Loucy (cell line): ENCODE data around the gene TTC7B.

Experiments
- H2AFZ ChIP-seq: fragments of 200-600 bp; sonication (generic); 2 replicates; pipeline ENCODE4 v1.6.0; 2016; ENCODE audit warnings: antibody characterized with exemption, mild to moderate bottlenecking, low read length, moderate library complexity
- H3F3A ChIP-seq: fragments of 200-600 bp; 2 replicates; pipeline ENCODE4 v1.6.0; 2016; ENCODE audit warnings: antibody characterized with exemption, low read depth, mild to moderate bottlenecking
- H3K27me3 ChIP-seq: fragments of 200-600 bp; sonication (generic); 2 replicates; pipeline ENCODE4 v1.6.1; 2014; ENCODE audit warnings: low read length, mild to moderate bottlenecking; ENCODE audit not compliant: insufficient read depth, poor library complexity, severe bottlenecking
- H3K36me3 ChIP-seq: fragments of 200-600 bp; sonication (generic); 2 replicates; pipeline ENCODE4 v1.6.1; 2016; ENCODE audit warnings: low read length; ENCODE audit not compliant: insufficient read depth
- H3K4me1 ChIP-seq: fragments of 200-600 bp; sonication (generic); 2 replicates; pipeline ENCODE4 v1.5.1; 2014; ENCODE audit warnings: low read length, mild to moderate bottlenecking; ENCODE audit not compliant: insufficient read depth, poor library complexity, severe bottlenecking
- H3K4me2 ChIP-seq: fragments of 200-600 bp; sonication (generic); 2 replicates; pipeline ENCODE4 v1.6.0; 2014; ENCODE audit warnings: antibody characterized with exemption, low read length, low read depth, mild to moderate bottlenecking; ENCODE audit not compliant: poor library complexity, severe bottlenecking
- H3K4me3 ChIP-seq: fragments of 200-600 bp; sonication (generic); 2 replicates; pipeline ENCODE4 v1.5.1; 2014; ENCODE audit warnings: low read length, mild to moderate bottlenecking, mixed read lengths; ENCODE audit not compliant: poor library complexity, severe bottlenecking
- H3K79me2 ChIP-seq: fragments of 200-600 bp; sonication (generic); 2 replicates; pipeline ENCODE4 v1.6.1; 2014; ENCODE audit warnings: low read length; ENCODE audit not compliant: insufficient read depth
- H3K9ac ChIP-seq: fragments of 200-600 bp; sonication (generic); 2 replicates; pipeline ENCODE4 v1.6.0; 2014; ENCODE audit warnings: mild to moderate bottlenecking, low read depth, low read length, moderate library complexity; ENCODE audit not compliant: poor library complexity, severe bottlenecking
- H3K9me2 ChIP-seq: fragments of 200-600 bp; sonication (generic); replicated peaks from 2 replicates; pipeline ENCODE4 v1.6.1; 2016; ENCODE audit warnings: low read depth, low read length, mixed read lengths
- H3K9me3 ChIP-seq: fragments of 200-600 bp; sonication (generic); 2 replicates; pipeline ENCODE4 v1.6.1; 2014; ENCODE audit warnings: mild to moderate bottlenecking, antibody characterized with exemption, low read length, low read depth; ENCODE audit not compliant: insufficient read depth
- H4K20me1 ChIP-seq: fragments of 200-600 bp; sonication (generic); 2 replicates; pipeline ENCODE4 v1.6.0; 2014; ENCODE audit warnings: antibody characterized with exemption, low read length, mild to moderate bottlenecking; ENCODE audit not compliant: insufficient read depth, poor library complexity, severe bottlenecking
- EZH2phosphoT487 ChIP-seq: fragments of 200-600 bp; IDR thresholded peaks from 2 replicates; pipeline ENCODE4 v1.6.1; 2018; ENCODE audit warnings: antibody characterized with exemption, mild to moderate bottlenecking, moderate library complexity, borderline replicate concordance
- TF ChIP-seq, protein P1 (sequence below): fragments of 200-600 bp; sonication (generic); conservative IDR thresholded peaks from 2 replicates; pipeline ENCODE4 v1.5.1; 2014; ENCODE audit warnings: mild to moderate bottlenecking, antibody characterized with exemption, low read length

Gene TTC7B

DNA sequence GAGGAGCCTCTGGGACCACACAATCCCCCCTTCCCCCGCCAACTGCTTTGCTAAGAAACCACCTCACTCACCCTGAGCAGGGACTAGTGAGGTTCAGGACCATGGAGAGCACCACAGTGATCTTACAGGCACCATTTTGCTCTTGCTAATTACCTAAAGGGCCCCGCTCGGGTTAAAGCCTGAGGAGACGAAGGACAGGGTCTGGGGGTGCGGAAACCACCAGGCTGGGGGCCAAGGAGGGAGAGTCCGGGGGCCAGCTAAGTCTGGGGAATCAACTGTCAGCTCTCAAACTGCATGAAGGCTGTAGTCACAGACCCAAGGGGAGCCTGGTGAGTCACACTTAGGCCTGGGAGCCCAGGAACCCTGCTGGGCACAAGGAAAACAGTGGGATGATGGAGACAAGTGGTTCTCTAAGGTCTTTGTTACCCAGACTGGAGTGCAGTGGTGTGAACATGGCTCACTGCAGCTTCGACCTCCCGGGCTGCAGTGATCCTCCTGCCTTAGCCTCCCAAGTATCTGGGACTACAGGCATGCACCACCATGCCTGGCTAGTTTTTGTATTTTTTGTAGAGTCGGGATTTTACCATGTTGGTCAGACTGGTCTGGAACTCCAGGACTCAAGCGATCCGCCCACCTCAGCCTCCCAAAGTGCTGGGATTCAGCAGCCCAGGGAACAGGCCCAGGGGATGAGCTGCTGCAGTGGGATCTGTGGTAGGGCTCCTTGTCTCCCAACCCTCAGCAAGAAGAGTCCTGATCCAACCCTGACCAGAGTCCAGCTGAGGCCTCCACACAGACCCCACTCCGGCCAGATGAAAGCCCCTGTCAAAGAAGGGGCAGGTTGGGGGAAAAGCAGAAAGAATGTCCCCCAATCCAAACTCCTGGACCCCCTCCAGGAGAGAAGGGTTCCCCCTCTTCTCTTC lies 320.6 kb downstream of the TTC7B start:
- Histone ChIP-seq H3K36me3 (no peaks in the 10 kb centered on the region), H3K27me3 (no peaks in the 10 kb centered on the region), H3K9ac (no peak overlapping the region), H3K4me2 (no peak overlapping the region), H3K4me1 (no peaks in the 10 kb centered on the region), H4K20me1 (no peaks in the 10 kb centered on the region), H3K4me3 (no peak overlapping the region), H3K9me2 (no peaks in the 10 kb centered on the region), H3K9me3 (no peaks in the 10 kb centered on the region), H3F3A (no peaks in the 10 kb centered on the region), H2AFZ (no peak overlapping the region), H3K79me2 (no peaks in the 10 kb centered on the region)
- TF ChIP-seq, protein P1, sequence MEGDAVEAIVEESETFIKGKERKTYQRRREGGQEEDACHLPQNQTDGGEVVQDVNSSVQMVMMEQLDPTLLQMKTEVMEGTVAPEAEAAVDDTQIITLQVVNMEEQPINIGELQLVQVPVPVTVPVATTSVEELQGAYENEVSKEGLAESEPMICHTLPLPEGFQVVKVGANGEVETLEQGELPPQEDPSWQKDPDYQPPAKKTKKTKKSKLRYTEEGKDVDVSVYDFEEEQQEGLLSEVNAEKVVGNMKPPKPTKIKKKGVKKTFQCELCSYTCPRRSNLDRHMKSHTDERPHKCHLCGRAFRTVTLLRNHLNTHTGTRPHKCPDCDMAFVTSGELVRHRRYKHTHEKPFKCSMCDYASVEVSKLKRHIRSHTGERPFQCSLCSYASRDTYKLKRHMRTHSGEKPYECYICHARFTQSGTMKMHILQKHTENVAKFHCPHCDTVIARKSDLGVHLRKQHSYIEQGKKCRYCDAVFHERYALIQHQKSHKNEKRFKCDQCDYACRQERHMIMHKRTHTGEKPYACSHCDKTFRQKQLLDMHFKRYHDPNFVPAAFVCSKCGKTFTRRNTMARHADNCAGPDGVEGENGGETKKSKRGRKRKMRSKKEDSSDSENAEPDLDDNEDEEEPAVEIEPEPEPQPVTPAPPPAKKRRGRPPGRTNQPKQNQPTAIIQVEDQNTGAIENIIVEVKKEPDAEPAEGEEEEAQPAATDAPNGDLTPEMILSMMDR: no peak
- no peak for TF ChIP-seq EZH2phosphoT487

DNA sequence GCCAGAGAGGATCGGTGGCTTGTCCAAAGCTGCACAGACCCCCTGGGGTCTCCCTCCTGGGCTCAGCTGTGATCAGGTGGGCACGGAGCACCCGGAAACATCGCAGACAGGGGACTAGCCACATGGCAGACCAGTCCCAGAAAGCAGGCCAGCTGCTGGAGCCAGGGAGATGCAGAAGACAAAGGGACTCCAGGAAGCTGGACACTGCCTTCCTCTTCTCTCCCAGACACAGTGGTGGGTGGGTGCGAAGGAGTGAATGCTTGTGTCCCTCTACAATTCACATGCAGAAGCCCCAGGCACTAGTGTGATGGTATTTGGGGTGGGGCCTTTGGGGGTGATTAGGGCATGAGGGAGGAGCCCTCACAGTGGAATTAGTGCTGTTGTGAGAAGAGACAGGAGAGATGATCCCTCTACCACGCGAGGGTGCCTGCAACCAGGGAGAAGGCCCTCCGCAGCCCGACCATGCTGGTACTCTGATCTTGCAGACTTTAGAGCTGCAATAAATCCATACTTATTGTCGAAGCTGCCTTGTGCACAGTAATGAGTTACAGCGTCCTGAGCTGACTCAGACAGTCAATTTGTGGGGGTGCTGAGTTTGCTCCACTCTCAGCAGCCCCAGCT lies 324.2 kb downstream of the TTC7B start:
- Histone ChIP-seq H3K4me1 (no peaks in the 10 kb centered on the region), H3K79me2 (no peaks in the 10 kb centered on the region), H3F3A (no peaks in the 10 kb centered on the region), H3K9me3 (no peaks in the 10 kb centered on the region), H3K9me2 (no peaks in the 10 kb centered on the region), H3K4me2 (no peak overlapping the region), H2AFZ (no peak overlapping the region), H3K4me3 (no peak overlapping the region), H3K36me3 (no peaks in the 10 kb centered on the region), H3K9ac (no peak overlapping the region), H4K20me1 (no peaks in the 10 kb centered on the region), H3K27me3 (no peaks in the 10 kb centered on the region)
- TF ChIP-seq, protein P1: no peak
- TF ChIP-seq EZH2phosphoT487: no peak

DNA sequence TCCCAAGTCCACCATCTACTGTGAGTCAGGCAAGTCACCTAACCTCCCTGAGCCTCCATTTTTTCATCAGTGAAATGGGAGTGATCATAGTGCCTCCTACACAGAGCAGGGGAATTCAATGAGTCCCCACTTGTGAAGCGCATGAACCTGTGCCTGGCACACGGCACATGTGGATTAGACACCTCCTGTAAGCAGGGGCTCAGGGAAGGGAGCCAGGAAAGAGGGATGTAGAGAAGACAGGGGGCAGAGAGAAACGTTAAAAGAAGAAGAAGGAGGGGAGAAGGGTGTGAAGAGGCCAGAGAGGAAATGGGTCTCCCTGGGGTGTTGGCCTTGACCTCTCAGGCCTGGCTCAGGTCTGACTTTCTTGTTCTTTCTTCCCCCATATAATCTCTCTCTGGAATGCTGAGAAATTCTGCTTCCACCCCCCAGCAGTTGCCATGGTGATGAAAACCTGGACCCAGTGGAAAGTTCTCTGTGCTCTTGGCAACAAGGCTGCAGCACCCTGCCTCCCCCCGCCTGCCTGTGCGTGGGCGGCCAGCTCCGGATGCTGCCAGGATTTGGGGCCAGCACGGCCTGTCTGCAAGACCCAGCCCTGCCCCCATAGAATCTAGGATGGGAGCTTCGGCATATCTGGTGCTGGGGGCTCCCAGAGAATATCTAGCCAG lies 324.9 kb downstream of the TTC7B start:
- H3K9ac ChIP-seq: no peak overlapping the region

More for the DNA sequence above, 324.9 kb downstream of the TTC7B start:
- no peaks in the 10 kb centered on the region for H4K20me1 ChIP-seq
- no peaks in the 10 kb centered on the region for H3K9me3 ChIP-seq
- no peaks in the 10 kb centered on the region for H3K36me3 ChIP-seq
- no peaks in the 10 kb centered on the region for H3K4me1 ChIP-seq
- H3F3A ChIP-seq: no peaks in the 10 kb centered on the region
- H3K9me2 ChIP-seq: no peaks in the 10 kb centered on the region
- H3K4me2 ChIP-seq: no peak overlapping the region
- no peaks in the 10 kb centered on the region for H3K79me2 ChIP-seq
- TF ChIP-seq EZH2phosphoT487: no peak
- TF ChIP-seq, protein P1: no peak
- H2AFZ ChIP-seq: no peak overlapping the region
- no peak overlapping the region for H3K4me3 ChIP-seq
- H3K27me3 ChIP-seq: no peaks in the 10 kb centered on the region
